Stimulated activated CD4-positive, alpha-beta T cell treated with anti-CD3 and anti-CD28 coated beads, Interleukin-2, amount 100 ng/mL, for 24 hours (primary cell): ENCODE data around the gene FOXL2.

Experiments used
- DNase-seq, 2 donors: peaks; one replicate each; pipeline ENCODE4 v3.0.0-alpha.2; 2020

Gene FOXL2

DNA sequence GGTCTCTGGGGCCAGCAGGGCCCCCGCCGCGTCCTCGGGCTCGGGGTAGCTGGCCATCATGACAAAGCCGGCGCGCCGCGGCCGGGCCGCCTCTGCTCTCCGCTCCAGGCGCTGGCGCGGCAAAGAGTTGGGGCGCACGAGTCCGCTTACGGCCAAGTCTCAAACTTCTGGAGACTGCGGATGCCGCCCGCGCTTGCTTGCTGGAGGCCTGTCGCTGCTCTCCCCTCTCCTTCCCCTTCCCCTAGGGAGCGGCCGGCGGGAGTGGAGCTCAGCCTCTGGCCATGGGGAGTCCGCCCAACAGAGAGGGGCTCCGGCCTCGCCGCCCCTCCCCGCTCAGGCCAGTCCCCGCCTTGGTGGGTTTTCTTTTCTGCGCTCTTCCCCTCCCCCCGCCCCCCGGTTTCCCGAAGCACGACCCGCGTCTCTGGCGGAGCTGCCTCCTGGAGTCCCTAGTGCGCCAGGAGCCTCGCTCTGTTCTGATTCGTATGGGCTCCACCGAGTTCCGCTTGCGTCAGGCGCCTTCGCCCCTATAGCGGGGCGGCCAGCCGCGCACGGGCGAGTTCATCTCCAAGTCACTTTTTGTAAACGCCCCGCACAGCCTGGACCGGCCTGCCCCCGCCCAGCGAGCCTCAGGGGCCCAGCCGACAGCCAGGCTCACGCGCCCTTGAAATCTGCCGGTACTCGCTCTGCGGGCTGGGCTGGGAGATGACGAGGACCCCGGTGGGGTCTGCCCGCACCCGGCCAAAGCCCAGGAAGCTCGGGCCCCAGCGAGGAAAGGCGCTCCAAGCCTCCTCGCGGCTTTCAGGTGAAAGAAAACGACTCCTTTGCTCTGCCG is at the start of gene FOXL2, which contains the start of gene FOXL2NB:
Gene FOXL2 (minus strand): TSS at position 475 of the 832 bp plus-strand sequence. CDS start 415 bp downstream, at position 60.
Gene FOXL2NB (plus strand): TSS at position 555 of the 832 bp plus-strand sequence. CDS start 148 bp downstream, at position 703.
- peak; percentile 23 to 48 for DNase-seq

DNA sequence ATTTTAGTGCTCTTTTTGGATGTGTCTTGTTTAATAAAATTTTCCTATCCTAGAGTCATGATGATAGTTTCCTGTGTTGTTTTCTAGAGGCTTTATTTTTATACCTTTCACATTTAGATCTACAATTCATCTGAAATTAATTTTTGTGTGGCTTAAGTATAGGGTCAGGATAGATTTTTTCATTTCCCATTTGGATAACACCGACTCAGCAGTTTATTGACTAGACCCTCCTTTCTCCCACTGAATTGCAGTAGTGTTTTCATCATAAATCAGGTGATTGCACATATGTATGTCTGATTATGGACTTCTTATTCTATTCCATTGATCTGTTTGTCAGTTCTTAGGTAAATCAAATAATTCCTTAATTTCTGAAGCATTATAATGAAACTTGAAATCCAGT is 48.8 kb upstream of the FOXL2 start:
- no peak for DNase-seq

DNA sequence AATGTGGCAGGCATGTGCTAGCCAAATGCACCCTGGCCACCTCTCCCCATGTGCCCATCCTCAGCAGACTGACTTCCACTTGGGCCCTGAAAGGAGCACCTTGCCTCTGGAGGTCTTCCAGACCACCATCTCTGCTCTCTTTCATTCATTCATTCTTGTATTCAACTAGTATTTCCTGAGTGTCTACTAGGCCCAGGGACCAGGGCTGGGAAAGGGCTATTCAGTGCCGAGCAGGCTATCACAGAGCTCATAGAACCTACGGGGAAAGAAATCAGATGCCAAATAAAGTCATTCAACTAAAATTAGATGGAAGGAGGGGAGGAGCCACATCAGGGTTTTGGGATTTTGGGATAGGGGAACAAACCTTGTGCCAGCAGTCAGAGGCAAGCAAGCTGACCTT is 40.2 kb upstream of the FOXL2 start:
- DNase-seq: no peak

- DNase-seq: no peak
Observed at GRCh38 chr3:138985932-138986331, 39.0 kb upstream of the FOXL2 start.

DNA sequence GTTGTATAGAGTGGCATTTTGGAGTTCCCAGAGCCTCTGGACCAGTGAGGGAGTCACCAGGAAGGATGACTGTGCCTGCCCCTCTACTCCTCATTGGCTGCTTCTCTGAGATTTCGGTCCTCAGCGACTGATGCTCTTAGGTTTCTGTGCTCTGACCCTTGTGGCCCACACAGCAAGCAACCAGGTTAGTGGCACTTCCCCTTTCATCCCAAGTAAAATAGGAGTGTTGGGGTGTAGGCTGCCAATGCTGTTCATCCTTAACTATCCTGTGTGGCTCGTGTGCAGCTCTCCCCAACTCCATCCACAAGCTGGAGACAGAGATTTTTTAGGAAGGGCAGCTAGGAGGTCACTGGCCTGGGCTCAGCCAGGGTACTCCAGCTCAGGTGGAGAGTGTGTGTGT is 37.9 kb upstream of the FOXL2 start:
- DNase-seq: no peak

GRCh38 chr3:138976047-138976446 is 29.1 kb upstream of the FOXL2 start:
- no peak for DNase-seq

- DNase-seq: no peak
Observed at GRCh38 chr3:138975351-138975750, 28.4 kb upstream of the FOXL2 start.

DNA sequence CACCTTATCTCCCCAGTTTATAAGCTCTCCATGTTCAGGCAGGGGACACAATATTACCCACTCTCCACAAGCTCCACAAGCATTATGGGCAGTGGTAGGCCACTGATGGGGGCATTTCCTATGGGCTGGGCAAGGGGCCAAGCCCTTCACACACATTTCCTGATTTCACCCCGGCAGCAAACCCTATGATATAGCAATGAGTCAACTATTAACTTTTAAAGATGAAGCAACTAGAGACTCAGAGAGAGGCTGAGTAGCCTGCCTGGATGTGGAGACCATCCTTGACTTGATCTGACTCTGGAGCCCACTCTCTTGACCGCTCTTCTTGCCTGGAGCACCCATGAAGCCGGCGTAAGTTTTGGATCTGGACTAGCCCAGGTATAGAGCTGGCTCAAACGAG is 27.5 kb upstream of the FOXL2 start:
- no peak for DNase-seq

DNA sequence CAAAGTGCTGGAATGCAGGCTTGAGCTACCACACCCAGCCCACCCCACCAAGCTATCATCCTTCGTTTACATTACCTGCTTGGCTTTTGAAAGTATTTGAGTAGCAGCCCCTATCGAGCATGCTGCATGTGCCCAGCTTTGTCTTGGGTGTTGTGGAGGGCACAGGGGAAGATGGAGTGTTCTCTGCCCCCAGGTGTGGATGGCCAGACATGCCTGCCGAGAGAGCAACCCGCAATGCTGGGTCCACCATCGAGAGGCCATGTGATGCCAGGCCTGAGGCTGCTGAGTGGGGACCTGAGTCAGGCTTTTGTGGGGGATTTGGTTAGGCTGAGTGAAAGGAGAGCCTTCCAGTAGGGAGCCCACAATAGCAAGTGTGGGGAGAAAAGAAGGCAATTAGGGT is 26.0 kb upstream of the FOXL2 start:
- DNase-seq: no peak

DNA sequence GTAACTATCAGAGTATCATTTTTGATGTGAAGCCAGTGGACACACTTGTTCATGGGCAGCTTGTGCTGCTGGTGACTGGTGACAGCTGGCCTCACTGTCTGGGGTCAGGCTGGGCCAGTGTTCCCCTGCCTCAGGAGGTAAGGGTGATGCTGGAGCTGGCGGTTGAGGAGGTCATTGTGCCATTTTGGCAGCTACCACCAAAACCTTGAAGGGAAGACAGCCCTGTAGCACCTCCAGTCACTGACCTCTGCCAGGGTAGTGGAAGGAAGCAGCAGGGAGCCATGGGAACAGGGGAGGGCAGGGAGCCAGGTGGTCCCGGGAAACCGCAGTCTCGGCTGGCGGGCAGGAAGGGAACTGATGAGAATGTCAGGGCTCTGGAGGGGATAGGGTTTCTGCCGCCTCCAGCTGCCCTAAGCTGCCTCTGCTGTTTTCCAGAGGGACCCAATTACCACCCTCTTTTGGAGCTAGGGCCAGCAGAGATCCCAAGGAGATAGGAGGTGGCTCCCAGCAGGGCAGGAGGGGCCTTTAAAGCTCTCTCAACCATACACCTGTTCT is 24.9 kb upstream of the FOXL2 start:
- no peak for DNase-seq

- DNase-seq: no peak
Observed at GRCh38 chr3:138964923-138965322, 18.0 kb upstream of the FOXL2 start.

- DNase-seq: no peak
Observed at GRCh38 chr3:138964264-138964663, 17.3 kb upstream of the FOXL2 start.

- DNase-seq: no peak
Observed at GRCh38 chr3:138962854-138963560, 16.1 kb upstream of the FOXL2 start.

DNA sequence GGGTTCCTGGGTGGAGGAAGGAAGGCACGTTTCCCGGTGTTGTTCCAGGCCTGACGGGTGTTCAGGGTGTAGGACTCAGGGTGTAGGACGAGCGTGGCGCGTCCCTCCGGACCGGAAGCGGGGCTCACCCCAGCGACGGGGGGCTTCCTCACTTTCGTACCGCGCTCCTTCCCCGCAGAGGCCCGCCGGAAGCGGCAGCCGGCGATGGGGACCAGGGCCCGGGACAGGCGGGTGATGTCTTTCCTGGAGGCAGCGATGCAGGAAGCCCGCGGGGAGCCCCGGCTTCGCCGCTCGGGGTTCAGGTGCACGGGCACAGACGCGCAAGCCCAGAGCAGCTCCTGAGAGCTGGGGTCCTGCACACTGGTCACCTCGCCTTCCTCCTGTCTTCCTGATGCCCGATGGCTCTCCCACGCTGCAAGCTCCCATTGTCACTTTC is 13.5 kb upstream of the FOXL2 start:
- DNase-seq: no peak

- no peak for DNase-seq
Observed at GRCh38 chr3:138950701-138951100, 3.8 kb upstream of the FOXL2 start.

GRCh38 chr3:138950006-138950644 is 3.2 kb upstream of the FOXL2 start:
- DNase-seq: peak in 1 of 2 donors; percentile 49

DNA sequence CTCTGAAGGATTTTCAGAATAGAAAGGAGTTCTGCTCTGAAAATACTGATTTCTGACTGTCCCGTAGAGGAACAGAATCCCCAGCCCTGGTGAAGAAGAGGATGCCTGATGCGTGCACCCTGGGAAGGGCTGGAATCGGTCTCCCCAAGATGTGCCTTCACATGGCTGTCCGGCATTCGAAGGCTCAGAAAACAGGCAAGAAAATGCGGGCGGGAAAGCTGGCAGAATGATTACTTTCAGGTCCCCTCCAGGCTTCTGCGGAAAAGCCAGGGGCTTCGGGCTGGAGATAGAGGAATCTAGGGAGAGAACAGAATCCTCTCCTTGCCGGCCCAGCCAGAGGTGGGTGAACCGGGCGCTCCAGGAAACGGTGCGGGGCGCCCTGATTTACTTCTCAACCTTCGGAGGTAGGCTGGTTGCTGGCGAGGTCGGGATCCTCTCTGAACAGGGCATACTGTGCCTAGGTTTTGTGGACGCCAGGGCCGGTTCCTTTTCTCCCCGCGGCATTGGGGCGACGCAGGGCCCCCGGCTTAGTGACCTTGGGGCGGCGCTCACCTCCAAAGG is 2.6 kb upstream of the FOXL2 start:
- DNase-seq: peak in 1 of 2 donors; percentile 20

DNA sequence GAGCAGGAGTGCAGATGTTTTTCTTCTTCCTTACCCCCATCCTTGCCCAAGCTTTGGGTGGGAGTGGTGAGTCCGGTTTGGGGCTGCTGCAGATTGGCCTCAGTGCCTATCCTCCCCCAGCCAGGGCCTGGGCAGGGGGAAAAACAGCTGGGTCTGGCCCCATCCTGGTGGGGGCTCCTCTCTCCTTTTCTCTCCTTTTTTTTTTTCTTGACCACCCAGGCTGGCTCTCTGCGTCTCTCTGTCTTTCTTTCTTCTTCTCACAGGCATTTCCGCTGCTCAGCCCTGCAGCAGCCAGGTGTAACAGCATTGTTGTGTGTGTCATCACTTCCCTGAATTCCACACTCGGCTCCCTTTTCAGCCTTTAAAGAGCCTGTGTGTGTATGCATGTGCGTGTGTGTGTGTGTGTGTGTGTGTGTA is 2.1 kb upstream of the FOXL2 start:
- no peak for DNase-seq

DNA sequence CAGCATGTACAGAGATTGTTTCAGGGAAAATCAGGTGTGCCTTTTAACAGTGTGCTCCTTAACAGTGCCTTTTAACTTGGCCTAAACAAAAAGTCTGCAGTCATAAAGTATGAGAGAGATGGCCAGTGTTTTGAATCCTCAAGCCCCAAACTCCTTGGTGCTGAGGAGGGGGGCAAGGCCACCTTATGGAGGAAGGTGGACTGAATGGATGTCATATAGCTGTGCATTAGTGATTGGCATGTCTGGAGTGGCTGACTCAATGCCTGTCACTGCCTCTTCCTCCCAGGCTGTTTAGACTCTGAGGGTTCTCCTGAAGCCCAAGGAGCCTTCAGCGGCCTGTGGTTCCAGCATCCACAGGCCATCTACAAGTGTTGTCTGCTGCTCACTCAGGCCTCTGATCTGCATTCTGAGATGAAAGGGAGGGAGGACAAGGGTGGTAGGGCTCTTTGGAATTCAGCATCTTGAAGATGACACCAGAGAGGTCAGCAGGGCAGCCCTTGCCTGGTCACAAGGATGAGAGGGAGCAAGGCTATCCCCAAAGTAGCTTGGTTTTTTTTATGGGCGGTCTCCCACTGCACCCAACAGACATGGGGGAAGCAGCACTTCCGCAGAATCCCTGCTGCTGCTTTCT is 1.5 kb upstream of the FOXL2 start:
- DNase-seq: no peak

- no peak for DNase-seq
Observed at GRCh38 chr3:138947495-138948121, 671 bp upstream of the FOXL2 start.

- peak; percentile 27 to 44 for DNase-seq
Observed at GRCh38 chr3:138945709-138946662, 951 bp downstream of the FOXL2 start.
